ENCODE results near the gene LETM1.

LETM1 gene

DNA sequence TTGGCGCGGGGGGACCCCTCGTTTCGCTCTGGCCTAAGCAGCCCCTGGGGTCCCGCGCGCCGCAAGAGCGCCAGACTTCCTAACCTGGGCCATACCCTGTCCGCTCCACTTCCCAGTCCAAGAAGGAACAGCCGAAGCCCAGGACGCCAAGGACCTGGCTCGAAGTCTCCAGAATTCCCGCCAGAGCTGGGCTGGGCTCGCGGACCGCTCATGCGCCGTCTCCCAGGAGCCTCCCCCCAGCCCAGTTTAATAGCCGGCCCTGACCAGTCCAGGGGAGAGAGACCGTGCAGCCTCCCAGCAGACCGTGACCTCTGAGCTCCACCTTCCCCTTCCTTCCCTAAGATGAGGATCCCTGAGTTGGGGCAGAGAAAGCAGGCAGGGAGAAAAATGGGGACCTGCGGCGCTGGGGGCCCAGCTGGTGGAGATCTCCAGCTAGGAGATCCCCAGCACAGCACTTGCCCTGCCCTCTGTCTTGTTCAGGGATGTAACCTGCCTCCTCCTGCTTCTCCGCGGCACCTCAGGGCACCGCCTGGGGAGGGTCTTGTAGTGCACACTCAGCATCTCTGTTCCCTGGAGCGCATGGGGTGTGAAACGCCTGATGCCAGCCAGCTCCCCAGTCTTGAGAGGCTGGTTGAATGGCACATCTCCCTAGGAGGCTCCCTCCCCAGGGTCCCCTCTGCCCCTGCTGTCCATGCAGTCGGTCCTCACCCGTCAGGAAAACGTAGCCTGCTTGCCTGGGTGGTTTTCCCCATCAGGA is 1.2 kb upstream of the LETM1 start:
- peak; percentile 62 for DNase-seq
- Histone ChIP-seq H3K36me3 (peaks cover 18% of the 10 kb centered on the region), H3K4me3 (ENCODE audit: low read depth, low read length) (peak overlapping the region; percentile 80), H3K27me3 (ENCODE audit: insufficient read depth, low read depth, severe bottlenecking) (no peaks in the 10 kb centered on the region), H3K27ac (peak overlapping the region; percentile 90), H3K9me3 (ENCODE audit: severe bottlenecking) (no peaks in the 10 kb centered on the region)
- TF ChIP-seq, protein P1, sequence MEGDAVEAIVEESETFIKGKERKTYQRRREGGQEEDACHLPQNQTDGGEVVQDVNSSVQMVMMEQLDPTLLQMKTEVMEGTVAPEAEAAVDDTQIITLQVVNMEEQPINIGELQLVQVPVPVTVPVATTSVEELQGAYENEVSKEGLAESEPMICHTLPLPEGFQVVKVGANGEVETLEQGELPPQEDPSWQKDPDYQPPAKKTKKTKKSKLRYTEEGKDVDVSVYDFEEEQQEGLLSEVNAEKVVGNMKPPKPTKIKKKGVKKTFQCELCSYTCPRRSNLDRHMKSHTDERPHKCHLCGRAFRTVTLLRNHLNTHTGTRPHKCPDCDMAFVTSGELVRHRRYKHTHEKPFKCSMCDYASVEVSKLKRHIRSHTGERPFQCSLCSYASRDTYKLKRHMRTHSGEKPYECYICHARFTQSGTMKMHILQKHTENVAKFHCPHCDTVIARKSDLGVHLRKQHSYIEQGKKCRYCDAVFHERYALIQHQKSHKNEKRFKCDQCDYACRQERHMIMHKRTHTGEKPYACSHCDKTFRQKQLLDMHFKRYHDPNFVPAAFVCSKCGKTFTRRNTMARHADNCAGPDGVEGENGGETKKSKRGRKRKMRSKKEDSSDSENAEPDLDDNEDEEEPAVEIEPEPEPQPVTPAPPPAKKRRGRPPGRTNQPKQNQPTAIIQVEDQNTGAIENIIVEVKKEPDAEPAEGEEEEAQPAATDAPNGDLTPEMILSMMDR (IDR thresholded peaks at IDR 0.05; ENCODE audit: low read depth, low read length) = no peak

DNA sequence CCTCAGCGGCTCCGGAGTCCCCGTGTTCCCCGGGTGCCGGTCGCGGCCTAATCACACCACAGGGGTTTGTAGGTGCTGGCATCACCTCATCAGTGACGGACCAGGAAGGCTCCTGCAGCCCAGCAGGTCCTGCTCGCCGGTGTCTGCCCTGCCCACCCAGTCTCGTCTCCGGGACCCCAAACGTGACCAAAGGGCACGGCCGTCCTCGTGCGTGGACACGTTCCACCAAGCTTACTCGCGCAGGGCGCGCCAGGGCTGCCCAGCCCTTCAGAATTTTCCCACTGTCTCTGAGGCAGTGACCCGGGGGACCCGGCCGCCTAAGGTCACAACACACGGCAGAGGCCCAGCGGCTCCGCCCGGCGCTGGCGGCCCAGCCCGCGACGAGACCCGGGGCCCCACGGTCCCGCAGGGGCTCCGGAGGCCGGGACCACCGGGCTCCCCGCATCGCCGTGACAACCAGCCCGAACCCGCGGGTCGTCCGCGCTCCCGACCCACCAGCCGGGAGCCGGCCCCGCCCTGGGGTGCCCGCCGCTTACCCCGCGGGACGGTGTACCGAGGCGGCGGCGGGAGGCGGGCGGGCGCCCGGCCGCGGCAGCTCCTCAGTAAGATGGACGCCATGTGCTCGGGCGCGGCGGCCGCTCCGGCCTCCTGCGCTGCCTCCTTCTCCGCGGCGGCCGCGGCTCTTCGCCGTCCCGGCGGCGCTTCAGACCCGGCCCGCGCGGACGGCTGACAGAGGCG is 454 bp downstream of the LETM1 start:
- peak; percentile 41 for DNase-seq
- peak overlapping the region; percentile 53 for H3K4me3 ChIP-seq (ENCODE audit: low read depth, low read length)
- peak overlapping the region; percentile 90 for H3K27ac ChIP-seq
- peaks cover 22% of the 10 kb centered on the region for H3K36me3 ChIP-seq
- H3K27me3 ChIP-seq (ENCODE audit: insufficient read depth, low read depth, severe bottlenecking) = no peaks in the 10 kb centered on the region
- TF ChIP-seq, protein P1 (IDR thresholded peaks at IDR 0.05; ENCODE audit: low read depth, low read length) = no peak
- no peaks in the 10 kb centered on the region for H3K9me3 ChIP-seq (ENCODE audit: severe bottlenecking)

DNA sequence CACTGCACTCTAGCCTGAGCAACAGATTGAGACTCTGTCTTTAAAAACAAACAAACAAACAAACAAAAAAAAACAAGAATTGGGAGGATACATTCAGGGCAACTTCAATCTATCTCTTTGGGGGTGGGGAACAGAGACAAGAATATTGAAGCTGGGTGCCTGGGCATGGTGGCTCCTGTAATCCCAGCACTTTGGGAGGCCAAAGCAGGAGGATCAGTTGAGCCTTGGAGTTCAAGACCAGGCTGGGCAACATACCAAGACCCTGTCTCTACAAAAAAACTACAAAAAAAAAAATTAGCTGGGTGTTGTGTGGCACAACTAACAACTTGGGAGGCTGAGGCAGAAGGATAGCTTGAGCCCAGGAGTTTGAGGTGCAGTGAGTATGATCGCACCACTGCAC is 1.2 kb downstream of the LETM1 start:
- no peaks in the 10 kb centered on the region for H3K27me3 ChIP-seq (ENCODE audit: insufficient read depth, low read depth, severe bottlenecking)
- no peaks in the 10 kb centered on the region for H3K9me3 ChIP-seq (ENCODE audit: severe bottlenecking)
- H3K36me3 ChIP-seq = peaks cover 22% of the 10 kb centered on the region
- H3K27ac ChIP-seq = no peak overlapping the region; the same call in 1 of the 2 replicates
- no peak for DNase-seq
- TF ChIP-seq, protein P1 (IDR thresholded peaks at IDR 0.05; ENCODE audit: low read depth, low read length) = no peak
- peak overlapping the region; percentile 53 for H3K4me3 ChIP-seq (ENCODE audit: low read depth, low read length)

DNA sequence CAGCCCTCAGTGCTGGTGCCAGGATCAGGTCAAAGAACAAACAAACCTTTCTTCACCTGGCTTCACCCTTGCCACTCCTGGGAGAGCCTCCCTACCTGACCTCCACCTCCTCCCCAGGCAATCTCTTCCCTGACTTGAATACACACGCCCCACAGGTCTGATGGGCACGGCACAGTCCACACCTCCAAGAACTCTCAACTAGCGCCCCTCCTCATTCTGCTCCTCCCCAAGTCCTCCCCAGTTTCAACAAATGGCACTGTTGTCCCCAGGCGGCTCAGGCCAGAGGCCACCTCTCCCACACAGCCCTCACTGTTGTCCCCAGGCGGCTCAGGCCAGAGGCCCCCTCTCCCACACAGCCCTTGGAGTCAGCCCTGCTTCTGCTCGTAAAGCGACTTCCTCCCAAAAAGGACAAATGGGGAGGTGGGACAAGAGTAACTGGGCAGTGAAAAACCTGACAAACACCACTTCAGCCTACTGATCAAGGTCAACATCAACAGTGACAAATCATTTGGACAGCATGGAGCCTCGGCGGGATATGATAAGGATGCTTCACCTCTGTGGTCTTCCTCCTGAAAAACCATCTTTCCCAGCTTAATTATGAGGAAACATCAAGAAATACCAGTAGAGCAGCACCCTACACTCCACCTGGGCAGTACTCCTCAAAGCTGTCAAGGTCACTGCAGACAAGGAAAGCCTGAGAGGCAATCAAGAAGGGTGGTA is 2.9 kb downstream of the LETM1 start:
- Histone ChIP-seq H3K27me3 (ENCODE audit: insufficient read depth, low read depth, severe bottlenecking) (no peaks in the 10 kb centered on the region), H3K9me3 (ENCODE audit: severe bottlenecking) (no peaks in the 10 kb centered on the region), H3K27ac (no peak overlapping the region), H3K36me3 (peaks cover 31% of the 10 kb centered on the region), H3K4me3 (ENCODE audit: low read depth, low read length) (no peak overlapping the region)
- TF ChIP-seq, protein P1 (IDR thresholded peaks at IDR 0.05; ENCODE audit: low read depth, low read length) = no peak
- DNase-seq = no peak

DNA sequence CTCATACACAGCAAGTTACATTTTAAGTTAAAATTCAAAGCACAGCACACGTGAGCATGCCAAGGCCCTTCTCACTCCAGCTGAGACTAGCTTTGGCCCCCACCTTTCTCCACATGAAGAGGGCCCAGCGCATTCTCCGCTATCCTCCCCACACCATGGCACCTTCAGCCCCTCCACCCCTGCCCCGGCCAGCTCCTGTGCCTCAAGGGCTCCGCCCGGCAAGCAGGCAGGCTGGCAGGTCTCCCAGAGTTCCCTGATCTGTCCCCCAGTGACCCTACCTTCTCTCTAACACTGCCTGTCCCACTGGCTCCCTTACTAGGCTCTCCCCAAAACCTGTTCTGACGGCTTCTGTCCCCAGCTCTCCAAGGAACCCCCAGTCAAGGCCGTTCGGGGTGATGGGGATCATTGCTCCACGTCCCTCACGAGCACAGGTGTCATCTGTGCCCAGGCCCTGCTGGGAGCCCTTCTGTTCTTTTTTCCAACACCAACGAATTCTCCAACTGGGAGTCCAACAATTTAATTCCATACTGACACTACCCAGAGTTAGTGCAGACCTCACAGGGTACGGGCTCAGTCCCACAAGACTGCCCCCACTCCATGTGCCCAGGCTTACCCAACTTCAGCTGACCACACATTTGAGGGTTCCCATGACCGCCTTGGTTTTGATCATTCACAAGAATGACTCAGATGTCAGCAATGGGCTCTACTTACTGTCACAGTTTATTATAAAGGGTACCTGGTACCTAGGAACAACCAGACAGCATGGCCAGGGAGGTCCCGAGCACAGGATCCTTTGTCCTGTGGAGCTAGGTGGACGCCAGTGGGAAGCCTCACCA is 4.2 kb downstream of the LETM1 start:
- TF ChIP-seq, protein P1 (IDR thresholded peaks at IDR 0.05; ENCODE audit: low read depth, low read length) = no peak
- DNase-seq = no peak
- H3K4me3 ChIP-seq (ENCODE audit: low read depth, low read length) = no peak overlapping the region
- peaks cover 40% of the 10 kb centered on the region for H3K36me3 ChIP-seq
- no peaks in the 10 kb centered on the region for H3K27me3 ChIP-seq (ENCODE audit: insufficient read depth, low read depth, severe bottlenecking)
- H3K27ac ChIP-seq = no peak overlapping the region
- H3K9me3 ChIP-seq (ENCODE audit: severe bottlenecking) = no peaks in the 10 kb centered on the region

Data from WERI-Rb-1 (cell line).